K562 (cell line): ENCODE measurements around the gene SLC43A1. TPM values are rescaled to one million over a fixed set of nuclear protein-coding genes. Genes with fewer than 3 reads are reported as not detected.

ENCODE experiments used
- ATAC-seq: fragments of 200-7000 bp; cut with Tn5 transposase; 3 replicates; pipeline ENCODE4 v1.9.1; 2020; ENCODE audit warnings: moderate library complexity
- BruUV-seq: library from RNA; stranded (reverse); fragments of 400-500 nt; replicated peaks from 2 replicates; lab custom pipeline; 2021; lab: Mats Ljungman, UMichigan
- CTCF ChIA-PET: fragments of 300-600 bp; formaldehyde crosslinking; extraction: SDS; loops from one replicate; lab custom pipeline; 2021; ENCODE audit warnings: low intra/inter-chr PET ratio; lab: Yijun Ruan, JAX
- POLR2A ChIA-PET: fragments of 300-600, 350-650 bp; sonication (Branson Sonifier 250); formaldehyde crosslinking; extraction: SDS; loops from one replicate; lab custom pipeline; 2021; ENCODE audit warnings: antibody characterized with exemption, inconsistent platforms; lab: Yijun Ruan, JAX
- DNase-seq, 4 experiments: peaks; one replicate each; pipeline versions ENCODE4 v3.0.0 to v3.0.0-alpha.2; 2011 to 2018; ENCODE audit warnings: low spot score in 3 of 4, mixed read lengths in 3 of 4; ENCODE audit errors: extremely low read depth in 1 of 4
- FAIRE-seq: peaks from 2 replicates; lab custom pipeline; 2011; peaks lifted over from hg19 to GRCh38; lab: Jason Lieb, UNC
- H2AFZ ChIP-seq: 2 replicates; pipeline ENCODE4 v1.6.0; 2011; ENCODE audit warnings: low read depth, low read length, control low read depth, inconsistent platforms
- H3K27ac ChIP-seq: fragments of 200-600 bp; 3 replicates; pipeline ENCODE4 v1.8.0; 2011; ENCODE audit warnings: low read depth, mild to moderate bottlenecking, control low read depth, inconsistent platforms, low read length, moderate library complexity, mixed read lengths; ENCODE audit errors: extremely low read depth
- H3K27me3 ChIP-seq, 2 experiments: fragments of 300-600 bp in 1 of 2; 2 replicates in 1 of 2; 3 replicates in 1 of 2; pipeline versions ENCODE4 v1.6.0 to v1.8.0; 2011; ENCODE audit warnings: inconsistent platforms in 2 of 2, low read length in 2 of 2, mild to moderate bottlenecking in 1 of 2, mixed read lengths in 1 of 2, moderate library complexity in 1 of 2; ENCODE audit not compliant: control insufficient read depth in 2 of 2, insufficient read depth in 2 of 2
- H3K36me3 ChIP-seq: fragments of 300-600 bp; 3 replicates; pipeline ENCODE4 v1.8.0; 2011; ENCODE audit warnings: mild to moderate bottlenecking, low read length, inconsistent platforms; ENCODE audit not compliant: control insufficient read depth, insufficient read depth
- H3K4me1 ChIP-seq, 2 experiments: fragments of 200-600 bp in 1 of 2; replicated peaks in 1 of 2; 2 replicates in 1 of 2; 3 replicates in 1 of 2; pipeline versions ENCODE4 v1.5.1 to v1.8.0; 2011; ENCODE audit warnings: inconsistent platforms in 2 of 2, low read length in 2 of 2, mild to moderate bottlenecking in 1 of 2, mixed read lengths in 1 of 2, moderate library complexity in 1 of 2; ENCODE audit not compliant: control insufficient read depth in 2 of 2, insufficient read depth in 2 of 2
- H3K4me2 ChIP-seq: 2 replicates; pipeline ENCODE4 v1.6.1; 2011; ENCODE audit warnings: low read length, control low read depth, inconsistent platforms, mixed read lengths; ENCODE audit not compliant: insufficient read depth
- H3K4me3 ChIP-seq: fragments of 200-600 bp; sonication (generic), shearing (Covaris generic); 2 replicates; pipeline ENCODE4 v1.5.1; 2016; ENCODE audit warnings: control low read depth, inconsistent platforms
- H3K79me2 ChIP-seq: fragments of 200-600 bp; 3 replicates; pipeline ENCODE4 v1.8.0; 2011; ENCODE audit warnings: low read length, inconsistent platforms; ENCODE audit not compliant: control insufficient read depth, insufficient read depth
- H3K9ac ChIP-seq, 2 experiments: 2 replicates each; pipeline versions ENCODE4 v1.6.0 to v1.6.1; 2011; ENCODE audit warnings: low read depth in 2 of 2, low read length in 2 of 2, control low read depth in 1 of 2, inconsistent platforms in 1 of 2, mild to moderate bottlenecking in 1 of 2, mixed read lengths in 1 of 2; ENCODE audit not compliant: insufficient read depth in 1 of 2
- H3K9me1 ChIP-seq: one replicate; pipeline ENCODE4 v1.6.0; 2011; ENCODE audit warnings: inconsistent platforms, mild to moderate bottlenecking, low read length, moderate library complexity; ENCODE audit not compliant: control insufficient read depth, insufficient read depth
- H3K9me3 ChIP-seq: replicated peaks from 2 replicates; pipeline ENCODE4 v1.5.1; 2011; ENCODE audit warnings: low read depth, low read length, inconsistent platforms; ENCODE audit not compliant: control insufficient read depth, insufficient read depth
- H4K20me1 ChIP-seq: replicated peaks from 2 replicates; pipeline ENCODE4 v1.6.1; 2011; ENCODE audit warnings: low read length, inconsistent platforms, mixed read lengths; ENCODE audit not compliant: control insufficient read depth, insufficient read depth
- FOSL1 ChIP-seq: fragments of 200-800 bp; sonication (Bioruptor generic); conservative IDR thresholded peaks from 2 replicates; pipeline ENCODE4 v1.6.1; 2016; ENCODE audit warnings: missing genetic modification characterization, missing compliant biosample characterization
- MEF2A ChIP-seq: IDR thresholded peaks from 2 replicates; pipeline ENCODE4 v1.6.1; 2011; ENCODE audit warnings: low read depth, mild to moderate bottlenecking, low read length, moderate library complexity; ENCODE audit not compliant: control insufficient read depth
- WGBS: fragments of 100-300 bp; shearing (Covaris generic); methylation state at CpG from one replicate; pipeline ENCODE4 v1.1.6; 2016; ENCODE audit warnings: low coverage, mixed read lengths; ENCODE audit not compliant: insufficient coverage; ENCODE audit errors: missing lambda C conversion rate; 5-methylcytosine and 5-hydroxymethylcytosine counted together
- in situ Hi-C: fragments of 300-500 bp; cut with MboI; formaldehyde crosslinking; loops from 4 replicates; pipeline ENCODE4 v1.15.0; 2018; ENCODE audit warnings: inconsistent platforms, mixed read lengths
- intact Hi-C: fragments of 100-400 bp; cut with micrococcal nuclease; formaldehyde crosslinking; loops from 2 replicates; pipeline ENCODE4 v1.14.2; 2022
- polyA plus RNA-seq, 8 experiments: library from polyadenylated mRNA; depleted of rRNA in 4 of 8; stranded (reverse) in 5 of 8; unstranded in 3 of 8; fragments of >200 nt; fragmentation: Nextera tagmentation in 2 of 8; fragmentation: Illumina TruSeq in 1 of 8; extraction: Ambion mirVana in 2 of 8; extraction: Trizol in 1 of 8; gene quantifications; 2 replicates each; pipeline versions ENCODE4 v1.2.1 to v1.2.3, GENCODE V29; 2011 to 2014; ENCODE audit warnings: inconsistent platforms in 1 of 8, missing spikeins in 1 of 8
- total RNA-seq, 7 experiments: library from RNA; depleted of rRNA in 6 of 7; stranded (reverse); fragments of >200 nt in 6 of 7; fragmentation: Illumina TruSeq in 2 of 7; extraction: Trizol in 2 of 7; gene quantifications; 2 replicates each; pipeline versions ENCODE4 v1.2.1 to v1.2.3, GENCODE V29; 2011 to 2021; ENCODE audit warnings: low replicate concordance in 1 of 7
- TF ChIP-seq, protein P1 (sequence below), 2 experiments: fragments of 450-650 bp; IDR thresholded peaks; 2 replicates each; pipeline ENCODE4 v1.6.1; 2016; ENCODE audit warnings: mild to moderate bottlenecking in 2 of 2, borderline replicate concordance in 1 of 2, low read depth in 1 of 2, moderate library complexity in 1 of 2
- TF ChIP-seq, protein P2 (sequence below): sonication (generic); formaldehyde crosslinking; IDR thresholded peaks from 2 replicates; pipeline ENCODE4 v1.8.1; 2023; ENCODE audit warnings: missing genetic modification reagents, mild to moderate bottlenecking, borderline replicate concordance

SLC43A1 gene
- total and polyA plus RNA-seq, 9 of the 15 experiments (the other 6 are each of a cell fraction or from before 2014, with no cell fraction given): 2.6 to 41.8 (median 24.6) TPM

DNA sequence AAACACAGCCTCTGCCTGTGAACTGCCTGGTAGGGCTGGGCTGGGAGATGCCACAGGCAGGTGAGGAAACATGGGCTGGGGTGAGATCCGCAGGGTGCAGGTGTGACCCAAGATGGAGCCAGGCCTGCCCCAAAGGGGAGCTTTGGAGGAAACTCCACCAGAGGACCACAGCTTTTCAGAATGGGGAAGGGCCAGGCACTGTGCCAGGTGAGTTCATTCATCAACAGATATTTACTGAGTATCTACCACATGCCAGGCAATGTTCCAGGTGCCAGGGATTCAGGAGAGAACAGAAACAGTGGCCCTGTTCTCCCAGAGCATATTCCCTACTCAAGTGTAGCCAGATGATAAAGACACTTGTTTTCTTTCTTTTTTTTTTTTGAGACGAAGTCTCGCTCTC lies 44.0 kb downstream of the SLC43A1 start (continued):
- TF ChIP-seq, protein P1, sequence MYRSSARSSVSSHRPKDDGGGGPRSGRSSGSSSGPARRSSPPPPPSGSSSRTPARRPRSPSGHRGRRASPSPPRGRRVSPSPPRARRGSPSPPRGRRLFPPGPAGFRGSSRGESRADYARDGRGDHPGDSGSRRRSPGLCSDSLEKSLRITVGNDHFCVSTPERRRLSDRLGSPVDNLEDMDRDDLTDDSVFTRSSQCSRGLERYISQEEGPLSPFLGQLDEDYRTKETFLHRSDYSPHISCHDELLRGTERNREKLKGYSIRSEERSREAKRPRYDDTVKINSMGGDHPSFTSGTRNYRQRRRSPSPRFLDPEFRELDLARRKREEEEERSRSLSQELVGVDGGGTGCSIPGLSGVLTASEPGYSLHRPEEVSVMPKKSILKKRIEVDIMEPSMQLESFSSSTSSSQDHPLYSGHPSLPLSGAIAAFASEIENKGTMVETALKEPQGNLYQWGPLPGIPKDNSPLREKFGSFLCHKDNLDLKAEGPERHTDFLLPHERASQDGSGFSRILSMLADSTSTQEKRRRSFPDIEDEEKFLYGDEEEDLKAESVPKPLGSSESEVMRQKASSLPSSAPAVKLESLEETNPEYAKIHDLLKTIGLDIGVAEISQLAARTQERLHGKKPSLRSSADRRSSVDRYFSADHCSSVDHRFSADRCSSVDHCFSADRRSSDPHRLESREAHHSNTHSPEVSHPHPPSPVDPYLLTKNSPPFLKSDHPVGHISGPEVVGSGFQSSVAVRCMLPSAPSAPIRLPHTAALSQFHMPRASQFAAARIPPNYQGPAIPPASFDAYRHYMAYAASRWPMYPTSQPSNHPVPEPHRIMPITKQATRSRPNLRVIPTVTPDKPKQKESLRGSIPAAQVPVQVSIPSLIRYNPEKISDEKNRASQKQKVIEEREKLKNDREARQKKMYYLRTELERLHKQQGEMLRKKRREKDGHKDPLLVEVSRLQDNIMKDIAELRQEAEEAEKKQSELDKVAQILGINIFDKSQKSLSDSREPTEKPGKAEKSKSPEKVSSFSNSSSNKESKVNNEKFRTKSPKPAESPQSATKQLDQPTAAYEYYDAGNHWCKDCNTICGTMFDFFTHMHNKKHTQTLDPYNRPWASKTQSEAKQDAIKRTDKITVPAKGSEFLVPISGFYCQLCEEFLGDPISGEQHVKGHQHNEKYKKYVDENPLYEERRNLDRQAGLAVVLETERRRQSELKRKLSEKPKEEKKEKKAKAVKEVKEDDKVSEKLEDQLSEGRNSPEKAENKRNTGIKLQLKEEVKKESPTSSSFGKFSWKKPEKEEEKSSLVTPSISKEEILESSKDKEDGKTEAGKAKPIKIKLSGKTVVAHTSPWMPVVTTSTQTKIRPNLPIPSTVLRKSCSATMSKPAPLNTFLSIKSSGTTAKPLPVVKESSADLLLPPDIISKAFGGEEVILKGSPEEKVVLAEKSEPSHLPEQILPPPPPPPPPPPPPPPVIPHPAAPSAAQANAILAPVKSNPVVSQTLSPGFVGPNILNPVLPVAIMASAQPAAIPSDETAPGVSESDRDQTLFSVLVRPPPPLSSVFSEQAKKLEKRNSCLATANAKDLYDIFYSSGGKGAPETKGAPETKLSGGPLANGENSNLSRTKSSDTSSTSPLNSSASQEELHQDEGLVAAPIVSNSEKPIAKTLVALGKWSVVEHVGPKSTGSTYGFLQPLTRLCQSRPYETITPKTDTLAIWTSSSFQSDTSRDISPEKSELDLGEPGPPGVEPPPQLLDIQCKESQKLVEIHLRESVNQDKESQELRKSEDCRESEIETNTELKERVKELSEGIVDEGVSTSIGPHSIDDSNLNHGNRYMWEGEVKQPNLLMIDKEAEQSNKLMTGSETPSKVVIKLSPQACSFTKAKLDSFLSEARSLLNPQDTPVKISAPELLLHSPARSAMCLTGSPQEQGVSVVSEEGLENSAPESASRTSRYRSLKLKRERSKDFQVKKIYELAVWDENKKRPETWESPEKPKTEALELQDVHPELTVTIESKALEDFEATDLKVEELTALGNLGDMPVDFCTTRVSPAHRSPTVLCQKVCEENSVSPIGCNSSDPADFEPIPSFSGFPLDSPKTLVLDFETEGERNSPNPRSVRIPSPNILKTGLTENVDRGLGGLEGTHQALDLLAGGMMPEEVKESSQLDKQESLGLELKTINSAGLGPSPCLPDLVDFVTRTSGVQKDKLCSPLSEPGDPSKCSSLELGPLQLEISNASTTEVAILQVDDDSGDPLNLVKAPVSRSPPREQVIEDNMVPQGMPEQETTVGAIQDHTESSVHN (IDR thresholded peaks at IDR 0.05; ENCODE audit: borderline replicate concordance in 1 of 2, low read depth in 1 of 2): no peak

DNA sequence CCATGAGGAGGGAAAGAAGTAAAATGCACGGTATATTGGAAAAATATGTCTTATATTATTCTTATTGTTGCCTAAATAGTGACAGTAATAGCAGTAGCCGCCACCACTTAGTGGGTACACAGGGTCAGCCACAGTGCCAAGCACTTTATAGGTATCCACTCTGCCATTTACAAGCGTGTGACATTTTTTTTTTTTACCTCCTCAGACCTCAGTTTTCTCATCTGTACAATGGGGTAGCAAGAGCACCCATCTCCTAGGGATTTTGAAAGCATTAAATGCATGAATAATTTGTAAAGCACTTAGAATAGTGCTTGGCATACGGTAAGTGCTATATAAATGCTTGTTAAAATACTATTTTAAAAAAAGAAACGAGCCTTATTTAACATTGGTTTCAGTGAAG lies 46.2 kb downstream of the SLC43A1 start:
- peaks cover 3% of the 10 kb centered on the region; the same call in 1 of the 3 replicates for H3K36me3 ChIP-seq
- WGBS: 41% methylated on average over 5 of the region's 5 CpGs
- intact Hi-C loops: no loop called here
- no peak overlapping the region for H3K27ac ChIP-seq
- BruUV-seq: no TSS peak
- no peaks in the 10 kb centered on the region; the same call in 1 of the 2 replicates for H4K20me1 ChIP-seq
- FAIRE-seq (no peak), ATAC-seq (no peak), DNase-seq (no peak)
- no peaks in the 10 kb centered on the region for H3K9me3 ChIP-seq
- ChIA-PET CTCF (no interaction called here), POLR2A (no interaction called here)
- H3K4me1 ChIP-seq: peaks cover 16 to 25% of the 10 kb centered on the region in 2 experiments
- H2AFZ ChIP-seq: no peak overlapping the region
- H3K9me1 ChIP-seq: no peaks in the 10 kb centered on the region
- no peaks in the 10 kb centered on the region for H3K79me2 ChIP-seq
- no peak overlapping the region for H3K4me3 ChIP-seq
- H3K9ac ChIP-seq: no peak overlapping the region
- no peak overlapping the region for H3K4me2 ChIP-seq
- H3K27me3 ChIP-seq: no peaks in the 10 kb centered on the region
- in situ Hi-C loops: no loop called here
- no peak for TF ChIP-seq MEF2A
- no peak for TF ChIP-seq FOSL1 (tag)
- TF ChIP-seq, protein P2, sequence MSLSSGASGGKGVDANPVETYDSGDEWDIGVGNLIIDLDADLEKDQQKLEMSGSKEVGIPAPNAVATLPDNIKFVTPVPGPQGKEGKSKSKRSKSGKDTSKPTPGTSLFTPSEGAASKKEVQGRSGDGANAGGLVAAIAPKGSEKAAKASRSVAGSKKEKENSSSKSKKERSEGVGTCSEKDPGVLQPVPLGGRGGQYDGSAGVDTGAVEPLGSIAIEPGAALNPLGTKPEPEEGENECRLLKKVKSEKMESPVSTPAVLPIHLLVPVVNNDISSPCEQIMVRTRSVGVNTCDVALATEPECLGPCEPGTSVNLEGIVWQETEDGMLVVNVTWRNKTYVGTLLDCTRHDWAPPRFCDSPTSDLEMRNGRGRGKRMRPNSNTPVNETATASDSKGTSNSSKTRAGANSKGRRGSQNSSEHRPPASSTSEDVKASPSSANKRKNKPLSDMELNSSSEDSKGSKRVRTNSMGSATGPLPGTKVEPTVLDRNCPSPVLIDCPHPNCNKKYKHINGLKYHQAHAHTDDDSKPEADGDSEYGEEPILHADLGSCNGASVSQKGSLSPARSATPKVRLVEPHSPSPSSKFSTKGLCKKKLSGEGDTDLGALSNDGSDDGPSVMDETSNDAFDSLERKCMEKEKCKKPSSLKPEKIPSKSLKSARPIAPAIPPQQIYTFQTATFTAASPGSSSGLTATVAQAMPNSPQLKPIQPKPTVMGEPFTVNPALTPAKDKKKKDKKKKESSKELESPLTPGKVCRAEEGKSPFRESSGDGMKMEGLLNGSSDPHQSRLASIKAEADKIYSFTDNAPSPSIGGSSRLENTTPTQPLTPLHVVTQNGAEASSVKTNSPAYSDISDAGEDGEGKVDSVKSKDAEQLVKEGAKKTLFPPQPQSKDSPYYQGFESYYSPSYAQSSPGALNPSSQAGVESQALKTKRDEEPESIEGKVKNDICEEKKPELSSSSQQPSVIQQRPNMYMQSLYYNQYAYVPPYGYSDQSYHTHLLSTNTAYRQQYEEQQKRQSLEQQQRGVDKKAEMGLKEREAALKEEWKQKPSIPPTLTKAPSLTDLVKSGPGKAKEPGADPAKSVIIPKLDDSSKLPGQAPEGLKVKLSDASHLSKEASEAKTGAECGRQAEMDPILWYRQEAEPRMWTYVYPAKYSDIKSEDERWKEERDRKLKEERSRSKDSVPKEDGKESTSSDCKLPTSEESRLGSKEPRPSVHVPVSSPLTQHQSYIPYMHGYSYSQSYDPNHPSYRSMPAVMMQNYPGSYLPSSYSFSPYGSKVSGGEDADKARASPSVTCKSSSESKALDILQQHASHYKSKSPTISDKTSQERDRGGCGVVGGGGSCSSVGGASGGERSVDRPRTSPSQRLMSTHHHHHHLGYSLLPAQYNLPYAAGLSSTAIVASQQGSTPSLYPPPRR (CRISPR knock-in tag): no peak
